HEK293 (cell line): ENCODE measurements around the gene WFDC12.

Source experiments
- GLIS1 ChIP-seq: fragments of 450-650 bp; formaldehyde crosslinking; IDR thresholded peaks from 2 replicates; pipeline ENCODE4 v1.5.1; 2016; ENCODE audit warnings: missing biosample characterization, missing genetic modification characterization
- KLF9 ChIP-seq: fragments of 450-650 bp; formaldehyde crosslinking; IDR thresholded peaks from 2 replicates; pipeline ENCODE4 v1.5.1; 2016; ENCODE audit warnings: missing biosample characterization, missing genetic modification characterization, low read depth
- MYNN ChIP-seq: fragments of 450-650 bp; formaldehyde crosslinking; IDR thresholded peaks from 2 replicates; pipeline ENCODE4 v1.5.1; 2016; ENCODE audit warnings: missing biosample characterization, missing genetic modification characterization, borderline replicate concordance
- MZF1 ChIP-seq: fragments of 450-650 bp; formaldehyde crosslinking; IDR thresholded peaks from 2 replicates; pipeline ENCODE4 v1.5.1; 2017; ENCODE audit warnings: missing biosample characterization, missing genetic modification characterization, borderline replicate concordance
- YY1 ChIP-seq: fragments of 450-650 bp; formaldehyde crosslinking; IDR thresholded peaks from 2 replicates; pipeline ENCODE4 v1.5.1; 2018; ENCODE audit warnings: missing biosample characterization, missing genetic modification characterization
- ZBTB1 ChIP-seq: fragments of 450-650 bp; formaldehyde crosslinking; IDR thresholded peaks from 2 replicates; pipeline ENCODE4 v1.5.1; 2016; ENCODE audit warnings: missing biosample characterization, missing genetic modification characterization
- ZBTB21 ChIP-seq: fragments of 450-650 bp; formaldehyde crosslinking; IDR thresholded peaks from 2 replicates; pipeline ENCODE4 v1.5.1; 2017; ENCODE audit warnings: missing biosample characterization, missing genetic modification characterization
- ZNF121 ChIP-seq: fragments of 450-650 bp; formaldehyde crosslinking; IDR thresholded peaks from 2 replicates; pipeline ENCODE4 v1.5.1; 2016; ENCODE audit warnings: missing biosample characterization, missing genetic modification characterization
- ZNF174 ChIP-seq: fragments of 450-650 bp; formaldehyde crosslinking; IDR thresholded peaks from 2 replicates; pipeline ENCODE4 v1.5.0; 2017; ENCODE audit warnings: missing biosample characterization, mild to moderate bottlenecking, missing genetic modification characterization
- ZNF785 ChIP-seq: fragments of 450-650 bp; formaldehyde crosslinking; IDR thresholded peaks from 2 replicates; pipeline ENCODE4 v1.5.1; 2016; ENCODE audit warnings: missing biosample characterization, missing genetic modification characterization
- TF ChIP-seq, protein P1 (sequence below): fragments of 450-650 bp; formaldehyde crosslinking; IDR thresholded peaks from 2 replicates; pipeline ENCODE4 v1.5.1; 2016; ENCODE audit warnings: missing biosample characterization, missing genetic modification characterization
- TF ChIP-seq, protein P2 (sequence below): IDR thresholded peaks from 2 replicates; pipeline ENCODE4 v1.6.1; 2011; ENCODE audit warnings: mild to moderate bottlenecking, low read depth, low read length, borderline replicate concordance
- TF ChIP-seq, protein P3 (sequence below): fragments of 450-650 bp; formaldehyde crosslinking; IDR thresholded peaks from 2 replicates; pipeline ENCODE4 v1.5.1; 2017; ENCODE audit warnings: missing biosample characterization, mild to moderate bottlenecking, missing genetic modification characterization, moderate library complexity
- TF ChIP-seq, protein P4 (sequence below): fragments of 450-650 bp; formaldehyde crosslinking; optimal IDR thresholded peaks from 2 replicates; pipeline ENCODE3; 2016; ENCODE audit warnings: missing biosample characterization, mild to moderate bottlenecking, missing genetic modification characterization

DNA sequence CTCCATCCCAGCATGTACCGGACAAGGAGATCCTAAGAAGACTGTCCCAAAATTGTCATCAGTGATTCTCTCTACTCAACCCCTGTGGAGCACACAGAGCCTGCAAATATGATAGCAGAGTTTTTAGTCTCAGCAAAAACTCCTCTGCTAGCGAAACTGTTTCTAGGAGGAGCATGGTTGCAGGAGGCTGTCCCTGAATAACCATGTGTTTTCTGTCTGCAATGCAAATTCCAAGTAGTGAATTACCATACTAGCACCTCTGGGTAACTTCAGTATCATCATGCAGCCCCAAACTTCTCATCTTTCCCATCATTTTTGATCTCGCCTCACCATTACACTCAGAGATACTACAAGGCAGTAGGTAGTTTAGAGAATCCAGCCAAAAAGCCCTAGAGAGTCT lies 24.8 kb upstream of the WFDC12 start:
- TF ChIP-seq, protein P1, sequence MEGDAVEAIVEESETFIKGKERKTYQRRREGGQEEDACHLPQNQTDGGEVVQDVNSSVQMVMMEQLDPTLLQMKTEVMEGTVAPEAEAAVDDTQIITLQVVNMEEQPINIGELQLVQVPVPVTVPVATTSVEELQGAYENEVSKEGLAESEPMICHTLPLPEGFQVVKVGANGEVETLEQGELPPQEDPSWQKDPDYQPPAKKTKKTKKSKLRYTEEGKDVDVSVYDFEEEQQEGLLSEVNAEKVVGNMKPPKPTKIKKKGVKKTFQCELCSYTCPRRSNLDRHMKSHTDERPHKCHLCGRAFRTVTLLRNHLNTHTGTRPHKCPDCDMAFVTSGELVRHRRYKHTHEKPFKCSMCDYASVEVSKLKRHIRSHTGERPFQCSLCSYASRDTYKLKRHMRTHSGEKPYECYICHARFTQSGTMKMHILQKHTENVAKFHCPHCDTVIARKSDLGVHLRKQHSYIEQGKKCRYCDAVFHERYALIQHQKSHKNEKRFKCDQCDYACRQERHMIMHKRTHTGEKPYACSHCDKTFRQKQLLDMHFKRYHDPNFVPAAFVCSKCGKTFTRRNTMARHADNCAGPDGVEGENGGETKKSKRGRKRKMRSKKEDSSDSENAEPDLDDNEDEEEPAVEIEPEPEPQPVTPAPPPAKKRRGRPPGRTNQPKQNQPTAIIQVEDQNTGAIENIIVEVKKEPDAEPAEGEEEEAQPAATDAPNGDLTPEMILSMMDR (tag by site-specific recombination) = no peak
- TF ChIP-seq, protein P2, sequence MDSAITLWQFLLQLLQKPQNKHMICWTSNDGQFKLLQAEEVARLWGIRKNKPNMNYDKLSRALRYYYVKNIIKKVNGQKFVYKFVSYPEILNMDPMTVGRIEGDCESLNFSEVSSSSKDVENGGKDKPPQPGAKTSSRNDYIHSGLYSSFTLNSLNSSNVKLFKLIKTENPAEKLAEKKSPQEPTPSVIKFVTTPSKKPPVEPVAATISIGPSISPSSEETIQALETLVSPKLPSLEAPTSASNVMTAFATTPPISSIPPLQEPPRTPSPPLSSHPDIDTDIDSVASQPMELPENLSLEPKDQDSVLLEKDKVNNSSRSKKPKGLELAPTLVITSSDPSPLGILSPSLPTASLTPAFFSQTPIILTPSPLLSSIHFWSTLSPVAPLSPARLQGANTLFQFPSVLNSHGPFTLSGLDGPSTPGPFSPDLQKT = no peak
- TF ChIP-seq ZBTB1 (no peak), YY1 (no peak), ZNF121 (tag by site-specific recombination) (no peak), ZBTB21 (tag by site-specific recombination) (no peak), GLIS1 (tag by site-specific recombination) (no peak), KLF9 (tag by site-specific recombination) (no peak), ZNF174 (tag by site-specific recombination) (no peak), MZF1 (no peak), MYNN (tag by site-specific recombination) (no peak), ZNF785 (tag by site-specific recombination) (no peak)
- TF ChIP-seq, protein P3, sequence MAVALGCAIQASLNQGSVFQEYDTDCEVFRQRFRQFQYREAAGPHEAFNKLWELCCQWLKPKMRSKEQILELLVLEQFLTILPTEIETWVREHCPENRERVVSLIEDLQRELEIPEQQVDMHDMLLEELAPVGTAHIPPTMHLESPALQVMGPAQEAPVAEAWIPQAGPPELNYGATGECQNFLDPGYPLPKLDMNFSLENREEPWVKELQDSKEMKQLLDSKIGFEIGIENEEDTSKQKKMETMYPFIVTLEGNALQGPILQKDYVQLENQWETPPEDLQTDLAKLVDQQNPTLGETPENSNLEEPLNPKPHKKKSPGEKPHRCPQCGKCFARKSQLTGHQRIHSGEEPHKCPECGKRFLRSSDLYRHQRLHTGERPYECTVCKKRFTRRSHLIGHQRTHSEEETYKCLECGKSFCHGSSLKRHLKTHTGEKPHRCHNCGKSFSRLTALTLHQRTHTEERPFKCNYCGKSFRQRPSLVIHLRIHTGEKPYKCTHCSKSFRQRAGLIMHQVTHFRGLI (tag by site-specific recombination) = no peak
- TF ChIP-seq, protein P4, sequence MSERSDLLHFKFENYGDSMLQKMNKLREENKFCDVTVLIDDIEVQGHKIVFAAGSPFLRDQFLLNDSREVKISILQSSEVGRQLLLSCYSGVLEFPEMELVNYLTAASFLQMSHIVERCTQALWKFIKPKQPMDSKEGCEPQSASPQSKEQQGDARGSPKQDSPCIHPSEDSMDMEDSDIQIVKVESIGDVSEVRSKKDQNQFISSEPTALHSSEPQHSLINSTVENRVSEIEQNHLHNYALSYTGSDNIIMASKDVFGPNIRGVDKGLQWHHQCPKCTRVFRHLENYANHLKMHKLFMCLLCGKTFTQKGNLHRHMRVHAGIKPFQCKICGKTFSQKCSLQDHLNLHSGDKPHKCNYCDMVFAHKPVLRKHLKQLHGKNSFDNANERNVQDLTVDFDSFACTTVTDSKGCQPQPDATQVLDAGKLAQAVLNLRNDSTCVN (tag by site-specific recombination) = no peak
